Esophagus squamous epithelium (tissue), 4 donors: ENCODE data around the gene CENPA.

Experiments
- POLR2A ChIP-seq, 4 donors: fragments of 450-650 bp; IDR thresholded peaks; one replicate each; pipeline ENCODE4 v1.6.1; 2017; ENCODE audit warnings: antibody characterized with exemption in 4 of 4, mild to moderate bottlenecking in 4 of 4, moderate library complexity in 3 of 4
- TF ChIP-seq, protein P1 (sequence below), 6 experiments: fragments of 450-650 bp in 4 of 6; fragments of 200-600 bp in 2 of 6; sonication (generic) in 2 of 6; IDR thresholded peaks; one replicate each; pipeline ENCODE4 v1.5.1; 2016 to 2019; ENCODE audit warnings: antibody characterized with exemption in 6 of 6, mild to moderate bottlenecking in 4 of 6, moderate library complexity in 4 of 6

DNA sequence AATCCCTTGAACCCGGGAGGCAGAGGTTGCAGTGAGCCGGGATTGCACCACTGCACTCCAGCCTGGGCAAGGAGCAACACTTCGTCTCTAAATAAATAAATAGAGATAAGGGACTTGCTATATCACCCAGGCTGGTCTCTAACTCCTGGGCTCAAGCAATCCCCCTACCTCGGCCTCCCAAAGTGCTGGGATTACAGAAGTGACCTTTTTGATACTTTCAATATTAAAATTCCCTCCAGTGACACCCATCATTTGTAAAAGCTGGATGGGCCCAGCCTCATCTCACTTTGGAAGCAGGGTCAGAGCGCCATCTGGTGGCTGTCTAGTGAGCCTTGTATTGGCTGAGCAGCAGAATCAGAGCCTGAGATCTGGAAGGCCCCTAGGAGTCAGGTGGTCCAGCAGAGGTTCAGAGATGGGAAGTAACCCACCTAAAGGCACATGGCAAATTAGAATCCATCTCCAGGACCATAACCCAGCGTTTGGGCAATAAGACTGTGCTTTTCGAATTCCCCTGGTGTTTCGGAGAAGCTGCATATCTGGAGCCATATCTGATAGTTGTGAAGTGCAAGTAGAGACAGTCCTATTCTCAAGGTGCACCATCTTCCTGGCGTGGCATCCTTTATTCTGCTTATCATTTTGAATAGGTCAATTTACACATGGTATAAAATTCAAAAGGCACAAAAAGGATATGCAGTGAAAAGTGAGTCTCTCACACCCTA, 40.1 kb upstream of the CENPA start:
- no peak for TF ChIP-seq POLR2A (IDR thresholded peaks at IDR 0.05)
- TF ChIP-seq, protein P1, sequence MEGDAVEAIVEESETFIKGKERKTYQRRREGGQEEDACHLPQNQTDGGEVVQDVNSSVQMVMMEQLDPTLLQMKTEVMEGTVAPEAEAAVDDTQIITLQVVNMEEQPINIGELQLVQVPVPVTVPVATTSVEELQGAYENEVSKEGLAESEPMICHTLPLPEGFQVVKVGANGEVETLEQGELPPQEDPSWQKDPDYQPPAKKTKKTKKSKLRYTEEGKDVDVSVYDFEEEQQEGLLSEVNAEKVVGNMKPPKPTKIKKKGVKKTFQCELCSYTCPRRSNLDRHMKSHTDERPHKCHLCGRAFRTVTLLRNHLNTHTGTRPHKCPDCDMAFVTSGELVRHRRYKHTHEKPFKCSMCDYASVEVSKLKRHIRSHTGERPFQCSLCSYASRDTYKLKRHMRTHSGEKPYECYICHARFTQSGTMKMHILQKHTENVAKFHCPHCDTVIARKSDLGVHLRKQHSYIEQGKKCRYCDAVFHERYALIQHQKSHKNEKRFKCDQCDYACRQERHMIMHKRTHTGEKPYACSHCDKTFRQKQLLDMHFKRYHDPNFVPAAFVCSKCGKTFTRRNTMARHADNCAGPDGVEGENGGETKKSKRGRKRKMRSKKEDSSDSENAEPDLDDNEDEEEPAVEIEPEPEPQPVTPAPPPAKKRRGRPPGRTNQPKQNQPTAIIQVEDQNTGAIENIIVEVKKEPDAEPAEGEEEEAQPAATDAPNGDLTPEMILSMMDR (IDR thresholded peaks at IDR 0.05): peak; percentile 67 to 95 (median 92)
